ENCODE data around the gene ATP10A. TPM values are rescaled to one million over a fixed set of nuclear protein-coding genes. Genes with fewer than 3 reads are reported as not detected.

The ATP10A gene
- total RNA-seq, 2 experiments from 2014 or later, result 0.06 TPM; not detected in 1

GRCh38 chr15:25673972-25674371, 189.2 kb downstream of the ATP10A start:
- CTCF ChIA-PET (ENCODE audit: unreplicated experiment), result no interaction called here
- intact Hi-C loops (cut with micrococcal nuclease; ENCODE audit: unreplicated experiment), result no loop called here
- DNase-seq (ENCODE audit: low spot score), result no peak
- Histone ChIP-seq H3K9me3 (ENCODE audit: low read length) (no peaks in the 10 kb centered on the region), H3K9me2 (ENCODE audit: insufficient read depth, low read length) (no peaks in the 10 kb centered on the region), H4K20me1 (ENCODE audit: insufficient read depth, low read length) (no peaks in the 10 kb centered on the region), H3K36me3 (ENCODE audit: insufficient read depth, low read length) (no peaks in the 10 kb centered on the region), H2AFZ (ENCODE audit: low read length) (no peak overlapping the region), H3K79me2 (ENCODE audit: insufficient read depth, low read depth, low read length) (no peaks in the 10 kb centered on the region), H3K27ac (ENCODE audit: low read depth, low read length, poor library complexity, severe bottlenecking) (no peak overlapping the region), H3K4me3 (ENCODE audit: low read depth, low read length, poor library complexity, severe bottlenecking) (no peak overlapping the region), H3K4me2 (ENCODE audit: low read length) (no peak overlapping the region), H3K4me1 (ENCODE audit: insufficient read depth, low read length, poor library complexity, severe bottlenecking) (no peaks in the 10 kb centered on the region)
- no TSS peak for BruUV-seq (replicated peaks)
- POLR2A ChIA-PET, result interaction anchor here (1.2 kb wide), 1 partner anchor 15 kb away, joined by 3 read pairs; no protein-coding TSS in a partner anchor
- TF ChIP-seq CTCF (conservative IDR thresholded peaks at IDR 0.05; ENCODE audit: low read length) (no peak), EZH2phosphoT487 (IDR thresholded peaks at IDR 0.05; ENCODE audit: borderline replicate concordance, low read depth, low read length) (no peak)

DNA sequence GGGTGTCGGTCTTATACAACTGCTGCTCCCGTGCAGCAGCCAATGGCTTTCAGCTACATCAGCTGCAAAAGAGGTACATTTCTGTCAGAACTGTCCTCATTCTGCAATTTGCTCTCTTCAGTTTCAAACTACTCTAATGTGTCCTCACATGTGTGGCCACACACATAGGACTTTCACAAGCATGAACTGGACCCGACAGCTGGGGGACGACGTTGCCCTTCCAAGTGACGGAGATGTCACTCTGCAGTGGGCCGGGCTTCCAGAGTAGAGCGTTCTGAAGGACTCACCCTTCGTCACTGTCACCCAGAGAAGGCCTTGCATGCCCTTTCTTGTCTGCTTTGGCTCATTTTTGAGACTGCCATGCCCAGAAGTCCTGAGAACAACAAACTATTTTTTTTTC, 189.8 kb downstream of the ATP10A start:
- no peak for DNase-seq (ENCODE audit: low spot score)
- intact Hi-C loops (cut with micrococcal nuclease; ENCODE audit: unreplicated experiment), result no loop called here
- POLR2A ChIA-PET, result no interaction called here
- H3K36me3 ChIP-seq (ENCODE audit: insufficient read depth, low read length), result no peaks in the 10 kb centered on the region
- CTCF ChIA-PET (ENCODE audit: unreplicated experiment), result no interaction called here
- H3K27ac ChIP-seq (ENCODE audit: low read depth, low read length, poor library complexity, severe bottlenecking), result no peak overlapping the region
- H4K20me1 ChIP-seq (ENCODE audit: insufficient read depth, low read length), result no peaks in the 10 kb centered on the region
- no peak overlapping the region for H3K4me2 ChIP-seq (ENCODE audit: low read length)
- no peak overlapping the region for H3K4me3 ChIP-seq (ENCODE audit: low read depth, low read length, poor library complexity, severe bottlenecking)
- no peaks in the 10 kb centered on the region for H3K9me2 ChIP-seq (ENCODE audit: insufficient read depth, low read length)
- TF ChIP-seq CTCF (conservative IDR thresholded peaks at IDR 0.05; ENCODE audit: low read length) (no peak), EZH2phosphoT487 (IDR thresholded peaks at IDR 0.05; ENCODE audit: borderline replicate concordance, low read depth, low read length) (no peak)
- H2AFZ ChIP-seq (ENCODE audit: low read length), result no peak overlapping the region
- BruUV-seq (replicated peaks), result no TSS peak
- H3K9me3 ChIP-seq (ENCODE audit: low read length), result no peaks in the 10 kb centered on the region
- no peaks in the 10 kb centered on the region for H3K79me2 ChIP-seq (ENCODE audit: insufficient read depth, low read depth, low read length)
- H3K4me1 ChIP-seq (ENCODE audit: insufficient read depth, low read length, poor library complexity, severe bottlenecking), result no peaks in the 10 kb centered on the region

GRCh38 chr15:25671132-25671531, 192.0 kb downstream of the ATP10A start:
- CTCF ChIA-PET (ENCODE audit: unreplicated experiment), result no interaction called here
- Histone ChIP-seq H3K36me3 (ENCODE audit: insufficient read depth, low read length) (no peaks in the 10 kb centered on the region), H3K9me3 (ENCODE audit: low read length) (no peaks in the 10 kb centered on the region), H3K9me2 (ENCODE audit: insufficient read depth, low read length) (no peaks in the 10 kb centered on the region), H3K4me2 (ENCODE audit: low read length) (no peak overlapping the region), H2AFZ (ENCODE audit: low read length) (no peak overlapping the region), H3K79me2 (ENCODE audit: insufficient read depth, low read depth, low read length) (no peaks in the 10 kb centered on the region), H3K27ac (ENCODE audit: low read depth, low read length, poor library complexity, severe bottlenecking) (no peak overlapping the region), H3K4me1 (ENCODE audit: insufficient read depth, low read length, poor library complexity, severe bottlenecking) (no peaks in the 10 kb centered on the region), H3K4me3 (ENCODE audit: low read depth, low read length, poor library complexity, severe bottlenecking) (no peak overlapping the region), H4K20me1 (ENCODE audit: insufficient read depth, low read length) (no peaks in the 10 kb centered on the region)
- POLR2A ChIA-PET, result no interaction called here
- intact Hi-C loops (cut with micrococcal nuclease; ENCODE audit: unreplicated experiment), result no loop called here
- no peak for TF ChIP-seq CTCF (conservative IDR thresholded peaks at IDR 0.05; ENCODE audit: low read length)
- no peak for TF ChIP-seq EZH2phosphoT487 (IDR thresholded peaks at IDR 0.05; ENCODE audit: borderline replicate concordance, low read depth, low read length)
- no peak for DNase-seq (ENCODE audit: low spot score)
- BruUV-seq (replicated peaks), result no TSS peak
